HG03025 (cell line): ENCODE data around the gene ZFP62.
A peak's percentile ranks its signal among the peaks of the same experiment; 100 is the strongest.

Source experiments
- ATAC-seq: cut with Tn5 transposase; IDR thresholded peaks from one replicate; pipeline ENCODE4 v1.9.1; 2021; ENCODE audit warnings: mild to moderate bottlenecking, moderate library complexity; ENCODE audit not compliant: unreplicated experiment, low FRiP score

The ZFP62 gene

DNA sequence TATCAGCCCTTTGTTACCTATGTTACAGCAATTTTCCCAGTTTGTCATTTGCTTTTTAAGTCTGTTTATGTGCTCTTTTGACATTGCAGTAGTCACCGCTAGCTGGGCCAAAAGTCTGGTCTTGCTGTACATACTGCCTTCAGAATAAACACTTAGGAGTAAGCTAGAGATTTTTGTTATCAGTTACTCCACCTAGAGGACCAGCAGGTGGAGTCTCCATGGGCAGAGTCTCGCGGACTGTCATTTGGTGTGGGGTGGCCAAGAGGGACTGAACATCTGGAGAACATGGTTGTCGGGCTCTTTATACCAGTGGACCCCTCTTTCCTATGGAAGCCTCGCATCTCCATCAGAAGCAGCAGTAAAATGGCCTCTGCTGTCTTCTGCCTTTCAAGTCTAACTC is 47.7 kb downstream of the ZFP62 start:
- ATAC-seq: no peak

DNA sequence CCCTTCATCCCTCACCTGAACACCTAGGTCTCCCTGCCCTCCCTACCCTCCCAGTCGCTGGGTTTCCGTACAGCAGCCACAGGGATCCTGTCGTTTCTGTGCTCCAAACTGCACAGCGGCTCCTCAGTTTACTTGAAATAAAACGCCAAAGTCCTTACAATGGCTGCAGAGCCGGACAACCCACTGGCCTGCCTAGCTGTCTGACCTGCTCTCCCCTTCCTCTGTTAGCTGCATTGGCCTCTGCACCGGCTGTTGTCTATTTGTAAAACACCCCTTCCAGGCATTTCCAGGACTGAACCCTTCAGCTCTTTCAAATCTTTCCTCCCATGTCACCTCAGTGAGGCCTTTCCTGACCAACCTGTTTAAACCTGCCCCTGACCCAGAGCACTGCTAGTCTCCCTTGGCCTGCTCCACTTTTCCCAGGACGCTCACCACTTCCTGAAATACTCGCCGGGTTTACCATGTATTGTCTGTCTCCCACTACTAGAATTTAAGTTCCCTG is 49.4 kb downstream of the ZFP62 start:
- no peak for ATAC-seq

DNA sequence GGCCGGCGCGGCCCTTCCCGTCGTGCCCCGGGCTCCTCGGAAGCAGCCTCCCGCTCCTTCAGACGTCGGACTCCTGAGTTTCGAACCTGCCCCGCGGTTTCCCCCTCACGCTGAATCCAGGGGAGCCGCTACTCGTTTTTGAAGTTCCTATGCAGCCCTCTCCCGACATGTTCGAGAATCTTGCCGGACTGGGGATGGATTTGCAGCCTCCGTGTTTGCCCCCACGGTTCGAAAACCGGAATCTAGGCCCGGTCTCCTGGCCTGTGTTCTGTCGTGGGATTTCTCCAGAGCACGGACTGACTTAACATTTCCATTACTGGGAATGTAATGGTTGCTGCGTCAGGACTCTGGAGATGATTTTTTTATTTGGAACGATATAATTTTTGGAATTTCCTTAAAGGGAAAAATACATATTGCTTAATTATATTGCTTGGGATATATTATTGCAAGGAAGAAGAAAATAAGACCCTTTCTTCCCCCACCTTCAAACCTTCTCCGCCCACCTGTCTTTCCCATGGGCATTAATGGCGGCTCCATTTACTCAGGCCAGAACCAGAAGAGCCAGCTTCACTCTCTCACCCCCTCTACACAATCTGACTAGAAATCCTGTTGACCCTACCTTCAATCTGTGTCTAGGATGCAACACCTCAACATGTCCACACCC is 50.0 kb downstream of the ZFP62 start:
- no peak for ATAC-seq

- ATAC-seq: peak; percentile 60
These were observed 50.7 kb downstream of the ZFP62 start for GRCh38 chr5:180810210-180810958.

GRCh38 chr5:180809403-180810209 is 51.5 kb downstream of the ZFP62 start:
- ATAC-seq: peak; percentile 63

GRCh38 chr5:180808461-180809000 is 52.5 kb downstream of the ZFP62 start:
- no peak for ATAC-seq

- no peak for ATAC-seq
These were observed 53.2 kb downstream of the ZFP62 start for GRCh38 chr5:180807654-180808414.

GRCh38 chr5:180807046-180807445 is 54.0 kb downstream of the ZFP62 start:
- ATAC-seq: no peak

DNA sequence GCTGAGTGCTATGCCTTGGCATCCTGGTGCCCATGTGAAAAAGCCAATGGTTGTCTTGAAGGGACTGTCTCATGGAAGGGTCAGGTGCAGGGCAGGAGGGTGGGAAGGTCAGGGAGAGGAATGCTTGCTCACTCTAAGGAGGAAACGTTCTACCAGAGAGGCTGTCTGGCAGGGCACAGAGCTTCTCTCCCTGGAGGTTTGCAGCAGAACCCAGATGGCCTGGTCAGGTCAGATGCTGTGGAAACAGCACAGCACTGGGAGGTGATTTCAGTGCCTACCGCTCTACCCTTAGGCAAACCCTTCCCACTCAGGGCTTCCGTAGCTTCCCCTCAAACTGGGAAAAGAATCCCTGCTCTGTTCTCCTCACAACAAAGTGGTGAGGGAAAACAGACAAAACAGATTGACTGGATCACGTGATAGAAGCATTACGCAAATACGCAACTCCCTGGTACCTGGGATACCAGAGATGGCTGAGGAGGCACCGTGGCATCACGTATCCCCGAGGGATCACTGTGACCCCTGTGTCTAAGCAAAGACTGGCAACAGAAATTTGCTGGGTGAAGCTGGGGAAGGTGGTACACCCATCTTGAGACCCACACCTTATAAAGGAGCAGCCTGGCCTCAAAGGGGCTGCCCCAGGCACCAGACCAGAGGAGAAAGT is 54.6 kb downstream of the ZFP62 start:
- ATAC-seq: no peak

DNA sequence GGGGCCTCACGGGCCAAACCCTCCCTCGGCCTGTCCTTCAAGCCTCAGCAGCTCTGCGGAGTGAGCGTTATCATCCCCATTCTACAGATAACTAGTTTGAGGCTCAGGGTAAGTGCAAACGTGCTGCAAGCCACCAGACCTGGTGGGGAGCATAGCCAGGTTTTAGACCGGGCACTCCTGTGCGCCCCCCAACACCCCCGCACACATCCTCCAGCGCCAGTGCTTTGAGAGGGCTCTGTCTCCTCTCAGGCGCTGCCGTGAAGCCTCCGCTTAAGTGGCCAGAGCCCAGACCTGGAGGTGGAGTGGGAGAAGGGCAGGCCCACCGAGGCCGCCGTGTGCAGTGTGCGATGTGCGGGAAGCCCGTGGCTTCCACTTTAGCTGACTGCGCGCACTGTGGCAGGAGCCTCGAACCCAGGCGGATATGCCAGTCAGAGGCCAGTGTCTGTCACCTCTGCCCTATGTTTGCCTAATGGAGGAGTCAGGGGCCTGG is 56.9 kb downstream of the ZFP62 start:
- ATAC-seq: no peak

GRCh38 chr5:180803181-180804128 is 57.6 kb downstream of the ZFP62 start:
- peak; percentile 61 for ATAC-seq

- ATAC-seq: peak; percentile 36
These were observed 58.5 kb downstream of the ZFP62 start, which contains the start of gene MGAT1 for GRCh38 chr5:180802325-180803180. MGAT1 (minus strand) TSS chr5:180802806; CDS start chr5:180792971, 9,835 bp downstream.

DNA sequence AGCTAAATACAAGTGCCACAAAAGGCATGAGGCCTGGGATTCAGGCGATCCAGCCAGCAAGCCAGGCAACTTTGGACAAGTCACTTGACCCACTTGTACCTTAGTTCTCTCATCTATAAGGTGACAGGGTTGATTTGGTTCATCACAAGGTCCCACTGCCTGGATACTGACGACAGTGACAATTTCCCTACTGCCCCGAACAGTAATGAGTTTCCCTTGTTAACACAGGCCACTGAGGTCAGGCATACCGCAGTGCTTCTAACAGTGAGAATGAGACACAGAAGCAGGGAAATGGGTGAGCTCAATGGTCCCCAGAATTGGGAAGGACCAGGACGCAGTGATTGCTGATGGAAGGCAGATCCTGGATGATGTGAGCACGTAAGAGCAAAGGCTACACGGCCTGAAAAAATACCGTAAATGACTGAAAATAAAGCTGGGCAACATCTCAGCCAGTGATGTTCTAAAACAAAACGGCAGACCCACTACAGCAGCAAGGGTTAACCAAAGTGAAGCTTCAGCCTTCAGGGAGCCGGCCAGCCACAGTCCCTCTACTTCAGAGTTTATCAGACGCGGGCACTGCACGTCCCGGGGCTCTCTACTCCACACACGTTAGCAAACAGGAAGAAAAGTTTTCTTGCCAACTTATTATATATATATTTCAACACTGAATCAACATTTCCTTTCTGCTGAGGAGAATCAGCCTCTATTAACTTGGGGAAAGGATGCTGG is 59.3 kb downstream of the ZFP62 start:
- ATAC-seq: no peak

- no peak for ATAC-seq
These were observed 60.9 kb downstream of the ZFP62 start for GRCh38 chr5:180799902-180800801.

- no peak for ATAC-seq
These were observed 61.9 kb downstream of the ZFP62 start for GRCh38 chr5:180799194-180799593.

DNA sequence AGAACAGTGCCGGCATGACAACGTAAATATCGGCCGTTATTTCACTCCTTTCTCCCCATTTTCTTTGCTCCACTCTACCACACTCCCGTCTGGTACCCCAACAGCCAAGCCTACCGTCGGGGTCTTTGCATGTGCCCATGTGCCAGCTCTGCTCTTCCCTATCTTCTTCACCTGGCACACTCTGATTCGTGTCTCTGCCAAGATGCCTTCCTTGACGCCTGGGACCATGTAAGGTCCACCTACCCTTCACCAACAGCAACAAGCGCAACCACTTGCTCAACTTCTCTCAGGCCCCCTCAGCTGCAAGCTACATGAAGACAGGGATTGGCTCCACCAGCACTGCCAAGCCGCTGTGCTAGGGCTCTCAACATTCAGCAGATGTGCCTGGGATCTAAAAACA is 62.9 kb downstream of the ZFP62 start:
- no peak for ATAC-seq
